KMS-11 (cell line): ENCODE results near the gene SGO2.

Experiments
- H2AFZ ChIP-seq: fragments of 200-600 bp; sonication (generic); 2 replicates; pipeline ENCODE4 v1.6.1; 2016; ENCODE audit warnings: antibody characterized with exemption, mixed run types, low read depth
- H3K27ac ChIP-seq: fragments of 200-600 bp; sonication (generic); 2 replicates; pipeline ENCODE4 v1.6.1; 2016; ENCODE audit warnings: mild to moderate bottlenecking, mixed run types
- H3K27me3 ChIP-seq: fragments of 200-600 bp; sonication (generic); 2 replicates; pipeline ENCODE4 v1.6.1; 2017; ENCODE audit warnings: mild to moderate bottlenecking, low read depth, mixed run types, moderate library complexity; ENCODE audit not compliant: insufficient read depth
- H3K36me3 ChIP-seq: fragments of 200-600 bp; sonication (generic); 2 replicates; pipeline ENCODE4 v1.6.1; 2017; ENCODE audit warnings: mild to moderate bottlenecking, mixed run types; ENCODE audit not compliant: insufficient read depth
- H3K4me1 ChIP-seq: fragments of 200-600 bp; sonication (generic); 2 replicates; pipeline ENCODE4 v1.6.1; 2016; ENCODE audit warnings: mild to moderate bottlenecking, low read depth, mixed run types; ENCODE audit not compliant: poor library complexity, severe bottlenecking
- H3K4me2 ChIP-seq: fragments of 200-600 bp; sonication (generic); 2 replicates; pipeline ENCODE4 v1.7.0; 2016; ENCODE audit warnings: mild to moderate bottlenecking, mixed run types
- H3K4me3 ChIP-seq: fragments of 200-600 bp; sonication (generic); IDR thresholded peaks from 2 replicates; pipeline ENCODE4 v1.6.1; 2017; ENCODE audit warnings: low read depth, low read length, mixed read lengths; ENCODE audit not compliant: insufficient read depth
- H3K79me2 ChIP-seq: fragments of 200-600 bp; sonication (generic); 2 replicates; pipeline ENCODE4 v1.6.1; 2016; ENCODE audit warnings: low read depth, mixed run types; ENCODE audit not compliant: insufficient read depth
- H3K9ac ChIP-seq: fragments of 200-600 bp; sonication (generic); 2 replicates; pipeline ENCODE4 v1.6.1; 2016; ENCODE audit warnings: mild to moderate bottlenecking, mixed run types
- H4K20me1 ChIP-seq: fragments of 200-600 bp; sonication (generic); 2 replicates; pipeline ENCODE4 v1.6.1; 2016; ENCODE audit warnings: mild to moderate bottlenecking, mixed run types; ENCODE audit not compliant: insufficient read depth
- TF ChIP-seq, protein P1 (sequence below): fragments of 200-600 bp; sonication (generic); conservative IDR thresholded peaks from 2 replicates; pipeline ENCODE4 v1.6.1; 2017; ENCODE audit warnings: low read depth, mild to moderate bottlenecking, antibody characterized with exemption, low read length, moderate library complexity, mixed read lengths

The SGO2 gene

DNA sequence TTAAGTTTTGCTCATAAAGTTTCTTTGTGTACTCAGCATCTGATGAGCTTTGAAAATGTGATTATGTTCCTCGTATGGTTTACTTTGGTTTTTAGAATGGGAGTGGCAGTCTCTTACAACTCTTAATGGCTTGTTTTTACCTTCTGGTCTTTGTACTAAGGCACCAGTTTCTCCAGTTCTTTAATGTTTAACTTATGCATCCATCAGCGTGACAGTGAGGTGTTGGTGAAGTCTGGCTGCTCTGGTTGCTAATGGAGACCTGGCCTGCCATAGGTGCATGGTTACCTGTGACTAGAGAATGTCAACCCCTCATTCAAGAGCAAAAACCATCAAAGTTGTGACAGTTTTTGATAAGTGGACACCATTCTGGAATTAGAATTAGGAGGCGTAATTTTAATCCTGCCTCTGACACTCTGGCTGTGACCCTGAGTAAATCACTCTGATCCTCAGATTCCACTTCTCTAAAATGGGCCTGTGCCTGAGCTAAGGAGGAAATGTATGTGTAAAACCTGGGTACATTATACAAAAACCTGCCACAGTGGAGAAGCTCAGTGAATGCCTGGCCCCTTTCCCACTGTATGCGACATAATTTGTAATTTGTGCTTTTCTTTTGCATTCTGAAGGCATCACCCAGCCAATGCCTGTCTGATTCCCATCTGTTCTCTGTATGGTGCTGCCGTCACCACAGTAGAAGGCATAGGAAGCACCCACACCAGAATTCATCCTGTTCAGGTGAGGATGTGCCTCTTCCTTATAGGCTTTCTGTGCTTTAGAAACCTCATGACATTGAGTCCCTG, 71.0 kb downstream of the SGO2 start:
- Histone ChIP-seq H3K36me3 (no peaks in the 10 kb centered on the region), H3K27me3 (no peaks in the 10 kb centered on the region), H4K20me1 (no peaks in the 10 kb centered on the region), H3K9ac (no peak overlapping the region), H2AFZ (no peak overlapping the region), H3K27ac (no peak overlapping the region), H3K4me2 (no peak overlapping the region), H3K4me3 (no peak overlapping the region), H3K79me2 (no peaks in the 10 kb centered on the region), H3K4me1 (no peaks in the 10 kb centered on the region)
- TF ChIP-seq, protein P1, sequence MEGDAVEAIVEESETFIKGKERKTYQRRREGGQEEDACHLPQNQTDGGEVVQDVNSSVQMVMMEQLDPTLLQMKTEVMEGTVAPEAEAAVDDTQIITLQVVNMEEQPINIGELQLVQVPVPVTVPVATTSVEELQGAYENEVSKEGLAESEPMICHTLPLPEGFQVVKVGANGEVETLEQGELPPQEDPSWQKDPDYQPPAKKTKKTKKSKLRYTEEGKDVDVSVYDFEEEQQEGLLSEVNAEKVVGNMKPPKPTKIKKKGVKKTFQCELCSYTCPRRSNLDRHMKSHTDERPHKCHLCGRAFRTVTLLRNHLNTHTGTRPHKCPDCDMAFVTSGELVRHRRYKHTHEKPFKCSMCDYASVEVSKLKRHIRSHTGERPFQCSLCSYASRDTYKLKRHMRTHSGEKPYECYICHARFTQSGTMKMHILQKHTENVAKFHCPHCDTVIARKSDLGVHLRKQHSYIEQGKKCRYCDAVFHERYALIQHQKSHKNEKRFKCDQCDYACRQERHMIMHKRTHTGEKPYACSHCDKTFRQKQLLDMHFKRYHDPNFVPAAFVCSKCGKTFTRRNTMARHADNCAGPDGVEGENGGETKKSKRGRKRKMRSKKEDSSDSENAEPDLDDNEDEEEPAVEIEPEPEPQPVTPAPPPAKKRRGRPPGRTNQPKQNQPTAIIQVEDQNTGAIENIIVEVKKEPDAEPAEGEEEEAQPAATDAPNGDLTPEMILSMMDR: no peak

DNA sequence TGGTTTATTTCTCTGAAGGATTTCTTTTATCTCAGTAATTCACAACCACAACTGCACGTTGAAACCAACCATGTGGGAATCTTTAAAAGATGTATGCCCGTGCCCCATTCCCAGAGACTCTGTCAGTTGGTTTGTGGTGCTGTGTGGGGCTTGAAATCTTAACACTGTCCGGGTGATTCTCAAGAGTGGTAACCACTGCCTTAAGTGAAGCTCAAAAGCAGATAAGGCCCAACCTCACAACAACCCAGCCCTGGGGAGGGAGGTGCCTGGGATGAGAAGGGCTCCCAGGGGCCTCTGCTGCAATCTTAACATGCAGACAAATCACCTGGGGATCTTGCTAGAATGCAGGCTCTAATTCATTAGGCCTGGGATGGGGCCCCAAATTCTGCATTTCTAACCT, 73.2 kb downstream of the SGO2 start:
- H3K4me2 ChIP-seq: no peak overlapping the region
- H2AFZ ChIP-seq: no peak overlapping the region
- H3K4me3 ChIP-seq: no peak overlapping the region
- no peaks in the 10 kb centered on the region for H3K27me3 ChIP-seq
- no peaks in the 10 kb centered on the region for H3K4me1 ChIP-seq
- TF ChIP-seq, protein P1: no peak
- no peak overlapping the region for H3K9ac ChIP-seq
- no peaks in the 10 kb centered on the region for H3K79me2 ChIP-seq
- no peak overlapping the region for H3K27ac ChIP-seq
- no peaks in the 10 kb centered on the region for H4K20me1 ChIP-seq
- H3K36me3 ChIP-seq: no peaks in the 10 kb centered on the region

DNA sequence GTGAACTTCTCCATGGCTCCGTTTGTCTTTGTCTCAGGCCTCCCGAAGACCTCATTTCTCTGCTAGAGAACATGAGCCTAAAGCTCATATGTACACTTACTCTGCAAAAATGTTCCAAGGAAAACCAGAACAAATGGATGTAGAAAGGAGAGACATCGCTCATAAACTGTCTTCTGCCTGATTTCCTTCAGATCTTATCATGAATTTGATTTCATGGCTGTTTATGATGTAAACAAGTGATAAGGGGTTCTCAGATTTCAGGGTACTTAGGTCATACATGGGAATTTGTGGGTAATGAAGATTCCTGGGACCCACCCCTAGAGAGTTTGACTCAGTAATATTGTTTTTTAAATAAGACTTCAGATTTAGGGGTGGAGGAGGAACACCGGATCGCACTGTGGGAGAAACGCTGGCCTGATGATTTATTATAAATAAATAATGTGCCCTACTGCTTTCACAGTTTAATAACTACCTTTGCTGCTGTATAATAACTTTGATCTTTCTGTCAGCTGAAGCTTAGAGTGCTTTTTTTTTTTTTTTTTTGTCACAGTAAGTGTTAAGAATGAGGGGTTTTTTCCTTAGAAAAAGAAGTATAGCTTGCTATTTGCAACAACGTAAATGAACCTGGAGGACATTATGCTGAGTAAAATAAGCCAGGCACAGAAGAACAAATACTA, 74.7 kb downstream of the SGO2 start:
- Histone ChIP-seq H3K27ac (no peak overlapping the region), H3K9ac (no peak overlapping the region), H3K4me1 (no peaks in the 10 kb centered on the region), H3K36me3 (no peaks in the 10 kb centered on the region), H4K20me1 (no peaks in the 10 kb centered on the region), H3K4me2 (no peak overlapping the region), H3K4me3 (no peak overlapping the region), H3K79me2 (no peaks in the 10 kb centered on the region), H2AFZ (no peak overlapping the region), H3K27me3 (no peaks in the 10 kb centered on the region)
- TF ChIP-seq, protein P1: no peak

DNA sequence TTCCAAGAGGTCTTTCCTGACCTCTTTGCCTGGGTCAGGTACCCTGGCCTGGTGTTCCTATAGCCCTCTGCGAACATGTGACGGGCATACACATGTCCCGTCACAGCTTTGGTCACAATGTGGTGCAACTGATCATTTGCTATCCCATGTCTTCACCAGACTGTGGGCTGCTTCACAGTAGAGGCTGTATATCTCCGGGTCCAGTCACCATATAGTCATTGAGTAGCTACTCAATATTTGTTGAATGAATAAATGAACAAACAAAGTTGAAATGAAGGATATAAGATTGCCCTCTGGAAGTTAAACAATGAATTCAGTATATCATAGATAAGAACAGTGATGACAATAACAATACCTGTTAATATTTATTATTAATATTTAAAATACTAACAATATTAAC, 76.6 kb downstream of the SGO2 start:
- Histone ChIP-seq H3K79me2 (no peaks in the 10 kb centered on the region), H3K27ac (no peak overlapping the region), H3K27me3 (no peaks in the 10 kb centered on the region), H4K20me1 (no peaks in the 10 kb centered on the region), H3K4me2 (no peak overlapping the region), H3K4me3 (no peak overlapping the region), H2AFZ (no peak overlapping the region), H3K4me1 (no peaks in the 10 kb centered on the region), H3K36me3 (no peaks in the 10 kb centered on the region), H3K9ac (no peak overlapping the region)
- TF ChIP-seq, protein P1: no peak
